Globus pallidus (tissue), 1 donor: ENCODE data around the gene GATA1.
A peak's percentile ranks its signal among the peaks of the same experiment; 100 is the strongest.

Experiments used
- DNase-seq: peaks from one replicate; pipeline ENCODE4 v3.0.0-alpha.2; 2015; ENCODE audit warnings: low spot score

Gene GATA1

DNA sequence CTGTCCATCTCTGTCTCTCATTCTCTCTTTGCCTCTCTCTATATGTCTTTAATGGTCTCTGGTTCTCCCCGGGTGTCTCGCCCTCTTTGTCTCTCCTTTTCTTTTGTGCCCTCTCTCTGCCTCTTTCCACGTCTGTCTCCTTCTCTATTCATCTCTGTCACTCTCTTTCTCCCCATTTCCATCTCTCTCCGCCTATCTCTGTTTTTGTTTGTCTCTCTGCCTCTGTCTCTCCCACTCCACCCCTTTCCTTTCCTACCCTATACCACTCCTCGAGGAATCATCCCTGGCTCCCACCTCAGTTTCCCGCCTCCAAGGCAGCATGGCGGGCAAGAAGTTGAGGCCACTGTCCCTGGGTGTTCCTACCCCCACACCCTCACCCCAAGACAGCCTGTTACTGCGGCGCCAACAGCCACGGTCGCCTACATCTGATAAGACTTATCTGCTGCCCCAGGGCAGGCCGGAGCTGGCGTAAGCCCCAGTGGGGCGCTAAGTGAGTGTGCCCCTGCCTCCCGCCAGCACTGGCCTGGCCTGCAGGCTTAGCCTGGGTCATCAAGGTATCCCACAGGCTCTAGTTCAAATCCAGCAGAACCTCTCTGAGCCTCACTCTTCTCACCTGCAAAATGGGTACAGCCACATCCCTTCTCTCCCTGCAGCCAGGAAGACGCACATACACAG is 713 bp upstream of the GATA1 start:
- no peak for DNase-seq

DNA sequence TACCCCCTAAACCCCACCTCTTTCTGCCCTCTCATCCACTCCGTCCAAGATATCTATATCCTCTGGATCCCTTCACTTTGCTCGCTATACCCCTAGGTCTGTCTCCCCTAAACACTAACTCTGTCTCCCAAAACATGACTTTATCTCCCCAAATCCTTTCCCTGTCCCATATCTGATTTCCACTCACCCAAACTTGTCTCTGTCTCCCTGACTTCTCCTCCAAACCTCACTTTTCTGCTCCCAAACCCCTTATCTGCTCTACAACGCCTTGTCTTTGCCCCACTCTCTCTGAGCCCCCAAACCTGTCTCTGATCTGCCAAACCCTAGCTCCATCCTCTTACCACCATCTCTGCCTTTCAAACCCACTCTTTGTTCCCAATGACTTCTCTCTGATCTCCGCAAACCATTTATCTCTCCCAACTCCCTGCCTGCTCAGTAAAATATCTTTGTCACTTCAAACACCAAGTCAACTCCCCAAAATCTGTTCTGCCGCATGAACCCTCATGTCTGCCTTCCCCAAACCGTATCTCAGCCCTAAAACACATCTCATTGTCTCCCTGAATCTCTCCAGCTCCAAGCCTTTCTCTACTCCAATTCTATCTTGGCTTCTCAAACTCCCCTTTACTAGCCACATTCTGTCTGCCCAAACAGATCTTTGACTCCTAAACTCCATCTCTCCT is 575 bp downstream of the GATA1 start:
- DNase-seq = no peak

DNA sequence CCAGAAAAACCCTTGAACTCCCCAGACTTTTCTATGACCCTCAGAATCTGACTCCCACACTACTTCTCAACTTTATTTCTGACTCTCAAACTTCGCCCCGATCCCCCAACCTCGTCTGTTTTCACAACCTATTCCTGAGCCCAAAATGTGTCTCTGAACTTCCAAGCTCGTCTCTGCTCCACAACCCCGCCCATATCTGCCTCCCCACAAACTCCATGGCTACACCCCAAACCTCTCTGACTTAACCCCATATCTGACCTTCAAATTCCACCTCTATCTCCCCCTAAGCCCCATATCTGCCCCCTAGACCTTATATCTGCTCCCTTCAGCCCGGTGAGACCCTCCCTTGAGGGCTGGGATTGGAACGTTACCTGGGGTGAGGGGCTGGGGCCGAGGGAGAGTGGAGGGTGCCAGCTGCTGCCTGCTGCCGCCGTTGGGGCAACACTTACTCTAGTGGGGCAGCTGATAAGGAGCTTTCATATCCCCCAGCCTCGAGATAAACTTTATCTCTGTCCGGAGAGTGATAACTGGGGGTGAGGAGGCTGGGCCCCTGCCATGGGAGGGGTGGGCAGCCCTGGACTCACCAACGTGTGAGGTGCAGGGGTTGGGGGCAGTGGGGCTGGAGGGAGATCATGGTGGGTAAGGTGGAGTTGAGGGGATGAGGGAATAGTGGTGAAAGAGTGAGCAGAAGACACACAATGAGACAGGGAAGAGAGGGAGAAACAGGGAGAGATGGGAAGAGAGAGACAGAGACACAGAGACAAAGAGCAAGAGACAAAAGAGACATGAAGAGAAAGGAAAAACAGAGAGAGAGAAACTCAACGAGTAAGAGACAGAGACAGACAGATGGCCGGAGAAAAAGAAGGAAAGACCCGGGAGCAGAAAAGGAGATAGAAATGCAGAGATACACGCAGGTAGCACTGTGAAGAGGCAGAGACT is 1.4 kb downstream of the GATA1 start:
- DNase-seq = no peak

DNA sequence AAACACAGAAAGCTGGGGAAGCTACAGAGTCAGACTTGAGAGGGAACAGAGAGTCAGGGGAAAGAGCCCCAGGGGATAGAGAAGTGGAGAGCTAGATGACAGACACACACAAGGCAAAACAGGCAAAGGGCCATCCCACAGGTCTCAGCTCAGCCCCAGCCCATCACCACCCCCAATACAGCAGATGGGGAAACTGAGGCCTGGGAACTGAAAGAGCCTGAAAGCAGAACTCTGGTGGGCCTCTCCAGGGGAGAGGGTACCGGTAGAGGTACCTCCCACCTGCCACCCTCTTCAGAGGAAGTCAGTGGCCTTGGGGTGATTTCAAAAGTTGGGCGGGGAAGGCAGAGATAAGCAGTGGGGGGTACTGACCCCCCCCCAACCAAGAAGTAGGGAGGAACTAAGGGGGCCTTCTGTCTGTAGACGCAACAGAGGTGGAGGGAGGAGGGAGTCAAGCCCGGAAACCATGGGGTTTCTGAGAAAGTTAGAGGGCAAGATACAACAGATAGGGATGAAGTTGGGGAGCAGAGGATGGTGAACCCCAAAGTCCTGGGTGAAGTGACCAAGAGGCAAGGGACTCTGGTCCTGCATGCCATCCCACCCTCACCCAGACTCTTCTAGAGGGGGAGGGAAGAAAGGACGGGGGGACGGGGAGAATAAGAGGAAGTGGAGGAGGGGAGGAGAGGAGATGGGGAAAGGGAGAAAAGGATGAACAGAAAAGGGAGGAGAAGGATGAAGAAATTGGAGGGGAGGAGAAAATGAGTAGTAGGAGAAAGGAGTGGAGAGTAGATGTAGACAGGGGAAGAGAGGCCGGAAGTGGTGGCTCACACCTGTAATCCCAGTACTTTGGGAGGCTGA is 3.2 kb downstream of the GATA1 start:
- DNase-seq = no peak

DNA sequence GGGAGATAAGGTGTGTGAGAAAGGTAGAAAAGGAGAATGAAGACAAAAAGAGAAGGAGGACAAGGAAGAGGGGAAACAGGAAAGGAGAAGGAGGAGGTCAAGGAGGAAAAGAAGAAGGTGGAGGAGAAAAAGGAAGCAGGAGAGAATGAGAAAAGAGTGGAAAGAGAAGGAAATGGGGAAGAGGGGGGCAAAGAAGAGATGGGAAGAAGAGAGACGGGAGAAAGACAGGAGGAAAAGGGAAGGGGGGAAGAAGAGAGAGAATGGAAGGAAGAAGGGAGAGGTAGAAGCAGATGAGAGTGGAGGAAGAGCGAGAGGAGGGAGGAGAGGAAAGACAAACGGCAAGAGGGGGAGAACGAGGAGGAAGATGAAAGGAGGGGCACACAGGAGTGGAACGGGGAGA is 4.1 kb downstream of the GATA1 start:
- no peak for DNase-seq

DNA sequence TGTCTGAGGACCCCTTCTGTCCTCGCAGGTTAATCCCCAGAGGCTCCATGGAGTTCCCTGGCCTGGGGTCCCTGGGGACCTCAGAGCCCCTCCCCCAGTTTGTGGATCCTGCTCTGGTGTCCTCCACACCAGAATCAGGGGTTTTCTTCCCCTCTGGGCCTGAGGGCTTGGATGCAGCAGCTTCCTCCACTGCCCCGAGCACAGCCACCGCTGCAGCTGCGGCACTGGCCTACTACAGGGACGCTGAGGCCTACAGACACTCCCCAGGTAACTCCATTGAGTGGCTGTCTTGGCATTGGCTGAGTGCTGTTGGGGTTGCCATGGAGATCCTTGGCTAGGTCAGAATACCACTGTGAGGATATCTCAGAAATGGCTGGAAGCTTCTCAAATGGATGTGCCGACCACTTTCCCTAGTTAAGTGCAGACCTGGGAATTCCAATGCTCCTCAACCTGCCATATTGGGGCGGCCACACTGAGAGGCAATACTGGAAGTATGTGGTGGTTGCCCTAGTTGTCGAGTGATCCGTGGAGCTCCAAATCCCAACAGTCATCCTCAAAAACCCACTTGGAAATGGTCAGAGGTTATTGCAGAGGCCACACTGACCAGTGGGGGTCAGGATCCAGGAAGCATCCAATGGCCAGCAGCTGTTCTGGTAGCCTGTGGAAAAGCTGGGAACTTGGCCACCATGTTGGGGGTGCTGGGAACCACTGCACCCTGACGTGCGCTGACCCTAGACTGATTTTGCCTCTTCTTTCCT is 4.9 kb downstream of the GATA1 start:
- DNase-seq = no peak

DNA sequence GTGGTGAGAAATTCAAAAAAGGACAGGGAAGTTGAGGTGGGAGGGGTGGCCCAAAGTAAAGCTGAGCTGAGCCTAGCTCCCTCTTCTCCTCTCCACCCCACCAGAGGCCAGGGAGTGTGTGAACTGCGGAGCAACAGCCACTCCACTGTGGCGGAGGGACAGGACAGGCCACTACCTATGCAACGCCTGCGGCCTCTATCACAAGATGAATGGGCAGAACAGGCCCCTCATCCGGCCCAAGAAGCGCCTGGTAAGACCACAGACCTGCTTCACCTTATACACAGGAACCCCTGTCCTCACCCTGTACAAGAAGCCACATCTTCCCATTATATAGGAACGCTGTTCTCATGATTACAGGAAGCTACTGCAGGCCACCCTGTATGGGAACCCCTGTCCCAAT is 5.8 kb downstream of the GATA1 start:
- no peak for DNase-seq

DNA sequence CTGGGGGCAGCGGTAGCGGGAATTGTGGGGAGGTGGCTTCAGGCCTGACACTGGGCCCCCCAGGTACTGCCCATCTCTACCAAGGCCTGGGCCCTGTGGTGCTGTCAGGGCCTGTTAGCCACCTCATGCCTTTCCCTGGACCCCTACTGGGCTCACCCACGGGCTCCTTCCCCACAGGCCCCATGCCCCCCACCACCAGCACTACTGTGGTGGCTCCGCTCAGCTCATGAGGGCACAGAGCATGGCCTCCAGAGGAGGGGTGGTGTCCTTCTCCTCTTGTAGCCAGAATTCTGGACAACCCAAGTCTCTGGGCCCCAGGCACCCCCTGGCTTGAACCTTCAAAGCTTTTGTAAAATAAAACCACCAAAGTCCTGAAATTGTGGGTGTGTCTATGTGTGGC is 7.5 kb downstream of the GATA1 start:
- DNase-seq = no peak

DNA sequence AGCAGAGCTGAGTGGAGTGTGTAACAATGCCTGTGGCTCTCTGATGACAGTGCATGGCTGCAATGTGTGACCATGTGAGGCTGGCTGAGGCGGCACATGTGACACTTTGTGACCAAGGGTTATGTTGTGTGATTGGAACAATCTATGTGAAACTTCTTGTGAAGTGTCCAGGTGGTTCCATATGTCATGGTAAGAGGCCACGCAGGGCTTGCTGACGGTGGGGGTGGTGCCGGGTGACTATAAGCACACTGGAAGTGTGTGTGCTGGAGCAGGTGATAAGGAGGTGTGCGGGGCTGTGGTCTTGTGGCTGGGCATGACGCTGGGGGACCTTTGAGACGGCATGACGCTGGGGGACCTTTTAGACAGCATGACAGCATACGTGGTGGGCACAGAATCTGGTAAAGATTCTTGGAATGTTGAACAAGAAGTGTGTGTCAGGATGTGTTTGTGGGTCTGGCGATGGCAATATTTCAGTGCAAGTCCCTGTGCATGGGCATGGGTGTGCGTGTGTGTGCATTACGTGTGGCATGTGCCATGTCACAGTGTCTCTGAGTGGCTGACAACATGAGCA is 8.0 kb downstream of the GATA1 start:
- DNase-seq = no peak

DNA sequence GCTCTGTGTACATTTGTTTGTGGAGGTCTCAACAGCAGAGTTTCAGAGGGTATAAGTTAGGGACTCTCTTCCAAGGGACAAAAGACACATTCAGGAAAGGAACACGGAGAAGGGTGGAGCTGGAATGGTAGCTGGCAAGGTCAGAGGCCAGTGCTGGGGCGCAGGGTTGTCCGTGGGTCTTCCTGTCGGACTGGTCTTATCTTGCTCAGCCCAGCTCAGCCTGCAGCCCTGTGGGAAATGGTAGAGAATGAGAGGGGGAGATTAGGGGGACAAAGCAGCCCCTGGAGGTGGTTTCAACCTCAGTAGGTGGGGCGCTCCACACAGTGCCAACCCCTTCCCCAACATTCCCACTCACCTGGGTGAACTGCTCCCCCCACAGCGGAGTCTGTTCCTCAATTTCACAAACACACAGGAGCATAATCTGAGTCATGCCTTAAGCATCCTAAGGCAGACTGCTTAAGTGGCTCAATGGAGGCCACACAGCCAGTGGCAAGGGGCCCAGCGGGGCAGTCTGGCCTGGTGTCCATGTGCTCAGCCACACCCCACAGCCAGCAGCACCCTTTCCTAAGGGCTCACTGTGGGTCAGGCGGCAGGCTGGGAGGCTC is 8.6 kb downstream of the GATA1 start:
- DNase-seq = no peak

DNA sequence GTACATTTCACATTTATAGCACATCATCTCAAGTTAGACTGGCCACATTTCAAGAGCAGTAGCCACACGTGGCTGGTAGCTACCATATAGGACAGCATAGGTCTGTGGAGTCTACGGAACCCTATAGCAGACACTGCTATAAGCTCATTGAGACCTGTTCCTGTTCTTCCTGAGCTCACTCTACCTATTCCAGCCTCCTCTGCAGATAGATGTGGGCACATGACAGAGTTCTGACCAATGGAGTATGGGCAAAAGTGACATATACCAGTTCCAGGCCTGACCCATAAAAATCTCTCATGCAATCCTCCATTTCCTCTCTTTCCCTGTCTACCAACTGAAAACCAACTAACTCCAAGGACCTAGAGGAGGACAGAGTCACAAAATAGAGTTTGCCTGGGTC is 11.9 kb downstream of the GATA1 start:
- DNase-seq = no peak

DNA sequence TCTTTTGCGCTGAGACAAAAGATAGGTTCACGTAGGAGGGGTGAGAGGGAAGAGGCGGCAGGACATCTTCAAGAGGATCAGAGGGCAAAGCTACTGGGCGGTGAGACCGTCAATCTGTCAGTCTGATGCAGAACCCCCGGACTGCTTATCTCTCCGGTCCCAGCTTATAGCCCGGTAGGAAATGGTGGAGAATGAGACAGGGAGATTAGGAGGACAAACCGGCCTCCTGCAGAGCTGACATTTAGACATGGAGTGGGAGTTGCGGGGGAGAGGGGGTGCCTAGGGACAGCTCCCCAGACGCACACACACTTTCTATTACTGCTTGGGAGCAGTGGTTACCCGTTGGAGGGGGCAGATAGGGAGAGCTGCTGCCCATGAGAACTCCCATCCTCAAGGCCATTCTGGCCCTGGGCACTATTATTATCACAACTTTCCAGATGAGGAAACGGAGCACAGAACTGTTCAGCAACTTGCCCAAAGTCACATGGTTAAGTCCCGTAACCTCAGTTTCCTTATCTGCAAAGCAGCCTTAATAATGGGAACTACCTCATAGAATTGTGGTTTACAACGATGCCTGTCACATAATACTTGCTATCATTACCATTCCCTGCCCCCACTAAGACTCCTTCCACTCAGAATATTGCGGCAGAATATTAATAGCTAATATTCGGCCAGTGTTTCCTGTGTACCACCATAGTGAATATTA is 14.3 kb downstream of the GATA1 start:
- DNase-seq = peak; percentile 1

DNA sequence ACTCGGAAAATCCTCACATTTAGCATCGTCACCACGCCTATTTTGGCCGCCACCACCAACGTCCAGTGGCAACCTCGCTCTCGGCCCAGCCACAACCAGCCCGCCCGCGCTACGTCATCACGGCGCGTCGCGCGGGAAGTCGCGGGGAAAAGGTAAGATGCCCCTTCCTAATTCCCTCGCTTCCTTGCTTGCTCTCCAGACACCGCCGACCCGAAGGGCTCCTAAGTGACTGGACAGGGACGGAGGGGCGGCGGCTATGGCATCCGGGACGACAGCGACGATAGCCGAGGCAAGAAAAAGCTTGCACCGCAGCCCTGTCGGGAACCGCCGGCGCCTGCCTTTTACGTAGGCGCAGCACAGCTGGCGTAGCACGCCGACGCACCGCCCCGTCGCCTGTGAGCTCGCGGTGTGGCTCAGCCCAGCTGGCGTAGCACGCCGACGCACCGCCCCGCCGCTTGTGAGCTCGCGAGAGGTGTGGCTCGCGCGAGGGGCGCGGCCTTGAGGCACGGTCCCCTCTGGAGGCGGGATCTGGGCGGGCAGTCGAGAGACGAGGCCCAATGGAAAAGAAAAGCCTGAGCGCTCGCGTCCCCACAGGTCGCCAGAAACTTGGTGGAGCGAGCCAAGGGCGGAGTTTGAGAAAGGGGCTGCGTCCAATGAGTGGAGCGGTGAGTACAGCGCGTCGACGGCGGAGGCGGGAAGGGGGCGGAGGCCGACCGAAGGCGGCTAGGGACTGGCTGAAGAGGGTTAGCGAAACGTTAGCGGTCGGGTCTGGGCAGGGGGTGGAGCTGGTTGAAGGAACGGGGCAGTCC is 15.1 kb downstream of the GATA1 start, which contains the start of gene HDAC6:
Gene HDAC6 (plus strand): TSS at position 788 of the 809 bp plus-strand sequence. CDS start 626 bp downstream, outside the sequence.
- DNase-seq = peak; percentile 98

DNA sequence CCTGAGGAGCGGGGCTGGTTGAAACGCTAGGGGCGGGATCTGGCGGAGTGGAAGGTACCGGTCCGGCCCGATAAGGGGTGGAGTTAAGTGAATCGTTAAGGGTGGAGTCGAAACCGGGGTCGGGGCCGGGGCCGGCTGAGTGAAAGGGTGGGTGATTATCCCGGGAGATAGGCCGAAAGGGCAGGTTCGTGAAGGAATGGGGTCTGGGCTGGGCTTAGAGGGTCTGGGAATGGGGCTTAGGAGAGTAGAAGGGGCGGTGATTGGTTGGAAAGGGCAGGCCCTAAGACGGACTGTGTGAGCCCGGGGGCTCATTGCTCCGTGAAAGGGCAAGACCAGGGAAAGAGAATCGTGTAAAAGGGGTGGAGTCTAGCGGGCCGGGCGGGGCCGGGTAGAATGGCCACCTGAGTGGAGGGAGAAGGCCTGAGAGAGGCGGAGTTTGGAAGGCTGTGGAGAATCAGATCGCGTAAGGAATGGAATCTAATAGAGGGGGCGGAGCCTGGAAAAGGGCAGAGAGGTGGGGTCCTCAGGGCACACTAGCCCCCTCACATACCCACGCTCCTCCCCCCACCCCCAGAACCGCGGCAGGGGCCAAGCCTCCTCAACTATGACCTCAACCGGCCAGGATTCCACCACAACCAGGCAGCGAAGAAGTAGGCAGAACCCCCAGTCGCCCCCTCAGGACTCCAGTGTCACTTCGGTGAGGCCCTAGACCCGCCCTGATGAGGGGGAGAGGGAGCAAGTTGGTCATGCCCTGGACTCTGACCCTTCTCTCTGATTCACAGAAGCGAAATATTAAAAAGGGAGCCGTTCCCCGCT is 15.9 kb downstream of the GATA1 start:
- no peak for DNase-seq

DNA sequence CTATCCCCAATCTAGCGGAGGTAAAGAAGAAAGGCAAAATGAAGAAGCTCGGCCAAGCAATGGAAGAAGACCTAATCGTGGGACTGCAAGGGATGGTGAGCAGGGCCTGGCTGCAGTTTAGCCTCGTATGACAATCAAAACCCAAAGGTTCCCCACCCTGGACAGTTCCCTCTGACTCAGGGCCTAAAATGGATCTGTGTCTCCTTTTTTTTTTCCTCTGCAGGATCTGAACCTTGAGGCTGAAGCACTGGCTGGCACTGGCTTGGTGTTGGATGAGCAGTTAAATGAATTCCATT is 16.5 kb downstream of the GATA1 start:
- DNase-seq = no peak

DNA sequence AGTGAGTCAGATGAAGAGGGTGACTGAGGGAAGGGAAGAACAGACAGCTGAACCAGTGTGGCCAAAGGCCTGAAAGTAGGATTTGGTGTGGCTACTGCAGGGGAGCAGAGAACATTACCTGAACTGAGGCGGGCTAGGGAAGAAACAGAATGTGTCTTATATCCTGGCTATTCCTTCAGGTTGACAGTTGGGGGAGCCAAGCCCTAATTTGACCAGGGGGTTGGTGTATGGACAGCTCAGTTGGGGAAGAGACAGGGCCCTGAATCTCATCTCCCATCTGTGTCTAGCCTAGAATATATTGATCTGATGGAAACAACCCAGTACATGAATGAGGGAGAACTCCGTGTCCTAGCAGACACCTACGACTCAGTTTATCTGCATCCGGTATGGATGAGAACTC is 19.7 kb downstream of the GATA1 start:
- DNase-seq = no peak

DNA sequence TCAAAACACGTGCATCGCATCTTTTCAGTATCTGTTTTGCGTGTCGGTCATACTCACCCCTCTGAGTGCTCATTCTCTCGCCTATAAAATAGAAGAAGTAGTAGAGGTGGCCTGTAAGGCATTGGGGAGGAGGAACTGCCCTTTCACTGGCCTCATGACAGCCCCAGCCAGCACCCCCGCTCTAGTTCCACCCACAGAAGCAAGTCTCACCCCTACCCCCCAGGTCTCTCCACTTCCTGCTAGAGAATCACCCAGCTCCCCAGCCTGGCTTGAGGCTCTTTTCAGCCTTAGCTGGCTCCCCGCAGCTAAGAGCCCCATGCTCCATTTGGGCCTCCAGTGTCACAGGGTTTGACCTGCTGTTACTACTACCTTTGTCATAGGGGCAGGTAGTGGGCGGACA is 27.3 kb downstream of the GATA1 start:
- DNase-seq = peak; percentile 19

DNA sequence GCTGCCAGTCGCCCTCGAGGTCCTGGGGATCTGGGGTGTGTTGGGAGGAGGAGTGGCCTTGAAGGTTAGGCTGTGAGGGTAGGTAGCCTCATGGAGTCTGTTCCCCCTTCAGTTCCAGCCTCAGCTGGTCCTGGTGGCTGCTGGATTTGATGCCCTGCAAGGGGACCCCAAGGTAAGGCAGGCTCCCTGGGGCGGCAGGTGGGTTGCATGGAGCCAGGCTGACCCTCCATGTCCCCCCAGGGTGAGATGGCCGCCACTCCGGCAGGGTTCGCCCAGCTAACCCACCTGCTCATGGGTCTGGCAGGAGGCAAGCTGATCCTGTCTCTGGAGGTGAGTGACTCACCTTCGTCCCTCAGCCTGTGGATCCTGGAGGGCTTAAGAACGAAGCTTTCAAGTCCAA is 28.3 kb downstream of the GATA1 start:
- DNase-seq = no peak
